ENCODE results near the gene SAT1.
"Not testable (repeated sequence)": the region's sequence is repeated elsewhere in the genome, so short reads cannot be mapped to it uniquely, and the experiment has no call there.

The SAT1 gene

GRCh38 chrX:23782863-23783588 is at the start of gene SAT1:
Gene SAT1, plus strand, starts transcription at chrX:23783173. Its CDS starts 179 bp downstream, at chrX:23783352.
- DNase-seq (ENCODE audit: low read depth in 2 of 2): peak; percentile 78 to 86

GRCh38 chrX:23736030-23736429 is 46.9 kb upstream of the SAT1 start:
- no peak for DNase-seq (ENCODE audit: low read depth in 2 of 2)

- DNase-seq (ENCODE audit: low read depth in 2 of 2): no peak
These were observed 45.6 kb upstream of the SAT1 start for GRCh38 chrX:23737413-23737812.

- no peak for DNase-seq (ENCODE audit: low read depth in 2 of 2)
These were observed 40.7 kb upstream of the SAT1 start for GRCh38 chrX:23742174-23742696.

- peak; percentile 28 to 38 for DNase-seq (ENCODE audit: low read depth in 2 of 2)
These were observed 40.0 kb upstream of the SAT1 start, which contains the start of gene ACOT9 for GRCh38 chrX:23742697-23743622. Gene ACOT9, minus strand, starts transcription at chrX:23743276. Its CDS starts 132 bp downstream, at chrX:23743144.

- DNase-seq (ENCODE audit: low read depth in 2 of 2): not testable (repeated sequence)
These were observed 39.4 kb upstream of the SAT1 start for GRCh38 chrX:23743623-23743971.

- DNase-seq (ENCODE audit: low read depth in 2 of 2): no peak
These were observed 37.2 kb upstream of the SAT1 start for GRCh38 chrX:23745786-23746185.

GRCh38 chrX:23749129-23749528 is 33.8 kb upstream of the SAT1 start:
- no peak for DNase-seq (ENCODE audit: low read depth in 2 of 2)

GRCh38 chrX:23749576-23749975 is 33.4 kb upstream of the SAT1 start:
- DNase-seq (ENCODE audit: low read depth in 2 of 2): no peak

- DNase-seq (ENCODE audit: low read depth in 2 of 2): no peak
These were observed 30.1 kb upstream of the SAT1 start for GRCh38 chrX:23752740-23753415.

GRCh38 chrX:23754664-23755063 is 28.3 kb upstream of the SAT1 start:
- no peak for DNase-seq (ENCODE audit: low read depth in 2 of 2)

GRCh38 chrX:23756165-23756564 is 26.8 kb upstream of the SAT1 start:
- DNase-seq (ENCODE audit: low read depth in 2 of 2): peak; percentile 27 to 41

- no peak for DNase-seq (ENCODE audit: low read depth in 2 of 2)
These were observed 23.2 kb upstream of the SAT1 start for GRCh38 chrX:23759821-23760220.

GRCh38 chrX:23764188-23764984 is 18.6 kb upstream of the SAT1 start:
- no peak for DNase-seq (ENCODE audit: low read depth in 2 of 2)

- DNase-seq (ENCODE audit: low read depth in 2 of 2): no peak
These were observed 17.5 kb upstream of the SAT1 start for GRCh38 chrX:23765449-23765848.

GRCh38 chrX:23765868-23766267 is 17.1 kb upstream of the SAT1 start:
- no peak for DNase-seq (ENCODE audit: low read depth in 2 of 2)

GRCh38 chrX:23766650-23767551 is 16.1 kb upstream of the SAT1 start:
- DNase-seq (ENCODE audit: low read depth in 2 of 2): no peak

- no peak for DNase-seq (ENCODE audit: low read depth in 2 of 2)
These were observed 12.8 kb upstream of the SAT1 start for GRCh38 chrX:23770142-23770541.

- not testable (repeated sequence) for DNase-seq (ENCODE audit: low read depth in 2 of 2)
These were observed 11.9 kb upstream of the SAT1 start for GRCh38 chrX:23771086-23771485.

- DNase-seq (ENCODE audit: low read depth in 2 of 2): peak in 1 of 2 donors; percentile 20
These were observed 9.3 kb upstream of the SAT1 start for GRCh38 chrX:23773601-23774175.

All from stimulated activated CD8-positive, alpha-beta memory T cell treated with anti-CD3 and anti-CD28 coated beads, Interleukin-2, amount 100 ng/mL, for 1 hour (primary cell).